Liver (tissue), 9 donors: Measurements from ENCODE around the gene GUCD1. TPM values are rescaled to one million over a fixed set of nuclear protein-coding genes. Genes with fewer than 3 reads are reported as not detected.

Source experiments
- DNase-seq: peaks from one replicate; pipeline ENCODE4 v3.0.0-alpha.2; 2017; ENCODE audit warnings: low spot score
- H3K27ac ChIP-seq, 2 donors: one replicate each; pipeline ENCODE4 v1.7.0; 2013; ENCODE audit warnings: inconsistent platforms in 2 of 2, low read length in 2 of 2, control low read depth in 1 of 2, low read depth in 1 of 2, mild to moderate bottlenecking in 1 of 2
- H3K27me3 ChIP-seq, 4 donors: one replicate each; pipeline versions ENCODE4 v1.6.1 to v1.7.0; 2013; ENCODE audit warnings: low read length in 3 of 4, inconsistent platforms in 1 of 4, mild to moderate bottlenecking in 1 of 4, moderate library complexity in 1 of 4; ENCODE audit not compliant: control insufficient read depth in 4 of 4, insufficient read depth in 4 of 4
- H3K36me3 ChIP-seq, 4 donors: one replicate each; pipeline versions ENCODE4 v1.6.1 to v1.7.0; 2013; ENCODE audit warnings: low read length in 3 of 4, mild to moderate bottlenecking in 3 of 4, low read depth in 1 of 4, moderate library complexity in 1 of 4; ENCODE audit not compliant: control insufficient read depth in 4 of 4, insufficient read depth in 3 of 4
- H3K4me1 ChIP-seq, 4 donors: one replicate each; pipeline versions ENCODE4 v1.6.1 to v1.7.0; 2013; ENCODE audit warnings: low read length in 3 of 4, mild to moderate bottlenecking in 3 of 4, moderate library complexity in 1 of 4; ENCODE audit not compliant: control insufficient read depth in 4 of 4, insufficient read depth in 4 of 4
- H3K4me3 ChIP-seq, 3 donors: one replicate each; pipeline versions ENCODE4 v1.6.1 to v1.7.0; 2013; ENCODE audit warnings: low read length in 3 of 3, control low read depth in 1 of 3, low read depth in 1 of 3, mild to moderate bottlenecking in 1 of 3
- H3K9ac ChIP-seq, 2 donors: one replicate each; pipeline ENCODE4 v1.7.0; 2013; ENCODE audit warnings: low read length in 2 of 2, mild to moderate bottlenecking in 2 of 2, moderate library complexity in 2 of 2, control low read depth in 1 of 2, low read depth in 1 of 2
- H3K9me3 ChIP-seq, 4 donors: one replicate each; pipeline versions ENCODE4 v1.6.1 to v1.7.0; 2013; ENCODE audit warnings: low read length in 3 of 4; ENCODE audit not compliant: control insufficient read depth in 4 of 4
- EGR1 ChIP-seq, 2 donors: IDR thresholded peaks; 2 replicates each; pipeline ENCODE4 v1.6.1; 2016 to 2018; ENCODE audit warnings: antibody characterized with exemption in 2 of 2, low read depth in 2 of 2
- FOXA1 ChIP-seq: IDR thresholded peaks from 2 replicates; pipeline ENCODE4 v1.6.1; 2016; ENCODE audit warnings: antibody characterized with exemption
- FOXA2 ChIP-seq: IDR thresholded peaks from 2 replicates; pipeline ENCODE4 v1.6.1; 2016; ENCODE audit warnings: antibody characterized with exemption
- GABPA ChIP-seq, 2 donors: IDR thresholded peaks in 1 of 2; conservative IDR thresholded peaks in 1 of 2; 2 replicates each; pipeline ENCODE4 v1.6.1; 2016; ENCODE audit warnings: antibody characterized with exemption in 2 of 2, mild to moderate bottlenecking in 1 of 2, moderate library complexity in 1 of 2
- HNF4A ChIP-seq, 2 donors: conservative IDR thresholded peaks; 2 replicates each; pipeline ENCODE4 v1.6.1; 2016; ENCODE audit warnings: antibody characterized with exemption in 2 of 2, mild to moderate bottlenecking in 2 of 2
- HNF4G ChIP-seq: IDR thresholded peaks from 2 replicates; pipeline ENCODE4 v1.6.1; 2016; ENCODE audit warnings: antibody characterized with exemption
- JUND ChIP-seq, 2 donors: IDR thresholded peaks; 2 replicates each; pipeline ENCODE4 v1.6.1; 2016; ENCODE audit warnings: antibody characterized with exemption in 2 of 2
- NR2F2 ChIP-seq: IDR thresholded peaks from 2 replicates; pipeline ENCODE4 v1.6.1; 2016; ENCODE audit warnings: antibody characterized with exemption
- RAD21 ChIP-seq, 2 donors: IDR thresholded peaks; 2 replicates each; pipeline ENCODE4 v1.6.1; 2016; ENCODE audit warnings: antibody characterized with exemption in 2 of 2, mild to moderate bottlenecking in 2 of 2
- RXRA ChIP-seq, 2 donors: IDR thresholded peaks; 2 replicates each; pipeline ENCODE4 v1.6.1; 2017 to 2018; ENCODE audit warnings: antibody characterized with exemption in 2 of 2, mild to moderate bottlenecking in 1 of 2
- SP1 ChIP-seq: IDR thresholded peaks from 2 replicates; pipeline ENCODE4 v1.6.1; 2018; ENCODE audit warnings: antibody characterized with exemption, mild to moderate bottlenecking
- TAF1 ChIP-seq: conservative IDR thresholded peaks from 2 replicates; pipeline ENCODE4 v1.6.1; 2016; ENCODE audit warnings: antibody characterized with exemption, mild to moderate bottlenecking
- YY1 ChIP-seq: IDR thresholded peaks from 2 replicates; pipeline ENCODE4 v1.6.1; 2016; ENCODE audit warnings: antibody characterized with exemption, mild to moderate bottlenecking
- WGBS: extraction: QIAGEN DNeasy Blood & Tissue Kit; methylation state at CpG from one replicate; pipeline ENCODE4 v1.1.7; 2013; 5-methylcytosine and 5-hydroxymethylcytosine counted together
- polyA plus RNA-seq, 2 donors: library from polyadenylated mRNA; stranded (reverse) in 1 of 2; unstranded in 1 of 2; fragments of 200-250 nt in 1 of 2; fragments of >200 nt in 1 of 2; fragmentation: Nextera tagmentation in 1 of 2; extraction: Ambion mirVana in 1 of 2; gene quantifications; one replicate each; pipeline versions ENCODE4 v1.2.1 to v1.2.3, GENCODE V29; 2013 to 2015
- total RNA-seq, 2 donors: library from RNA; depleted of rRNA; stranded (reverse); fragments of >200 nt; gene quantifications; one replicate each; pipeline ENCODE4 v1.2.3, GENCODE V29; 2014
- TF ChIP-seq, protein P1 (sequence below): IDR thresholded peaks from 2 replicates; pipeline ENCODE4 v1.6.1; 2016; ENCODE audit warnings: antibody characterized with exemption
- TF ChIP-seq, protein P2 (sequence below): IDR thresholded peaks from 2 replicates; pipeline ENCODE4 v1.6.1; 2016; ENCODE audit warnings: antibody characterized with exemption
- TF ChIP-seq, protein P3 (sequence below): IDR thresholded peaks from 2 replicates; pipeline ENCODE4 v1.6.1; 2016; ENCODE audit warnings: antibody characterized with exemption, mild to moderate bottlenecking
- TF ChIP-seq, protein P4 (sequence below): IDR thresholded peaks from 2 replicates; pipeline ENCODE4 v1.6.1; 2016; ENCODE audit warnings: antibody characterized with exemption
- TF ChIP-seq, protein P5 (sequence below): fragments of 150-350 bp; IDR thresholded peaks from 2 replicates; pipeline ENCODE4 v1.5.1; 2017; ENCODE audit warnings: improper control_type of control experiment, low read depth, low read length; ENCODE audit not compliant: missing input control
- donor health status: healthy.
- donor health status: healthy.
- donor health status: healthy.
- donor health status: healthy.
- donor health status: healthy.

GUCD1 gene
- total and polyA plus RNA-seq, 4 donors: 118 to 202 (median 179) TPM

DNA sequence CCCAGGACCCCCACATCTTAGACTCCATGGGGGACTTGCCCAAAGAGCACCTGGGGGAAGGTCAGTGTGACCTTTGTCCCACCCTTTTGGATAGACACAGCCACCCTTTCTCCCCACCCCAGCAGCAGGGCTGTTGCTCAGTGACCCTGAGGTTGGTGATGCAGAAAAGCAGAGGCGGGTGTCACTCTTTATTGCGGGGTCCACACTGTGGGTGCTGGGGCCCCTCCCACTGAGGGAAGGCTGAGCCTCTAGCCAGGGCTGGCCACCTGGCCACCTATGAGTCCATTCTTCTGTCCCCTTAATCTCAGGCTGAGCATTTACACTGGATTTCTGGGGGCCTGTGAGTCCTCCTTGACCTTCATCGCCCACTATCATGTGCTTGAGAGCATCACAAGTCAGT is 30.5 kb upstream of the GUCD1 start:
- no peak overlapping the region for H3K9ac ChIP-seq
- no peaks in the 10 kb centered on the region for H3K9me3 ChIP-seq
- H3K27ac ChIP-seq: no peak overlapping the region
- H3K27me3 ChIP-seq: no peaks in the 10 kb centered on the region
- H3K4me3 ChIP-seq: no peak overlapping the region
- H3K36me3 ChIP-seq: peaks cover 0 to 30% (median 6%) of the 10 kb centered on the region in 4 donors
- H3K4me1 ChIP-seq: peaks cover 0 to 16% (median 4%) of the 10 kb centered on the region in 4 donors
- WGBS: 97% methylated on average over 3 of the region's 3 CpGs
- no peak for TF ChIP-seq YY1
- no peak for TF ChIP-seq JUND (IDR thresholded peaks at IDR 0.05)
- TF ChIP-seq HNF4G: no peak
- no peak for TF ChIP-seq EGR1 (IDR thresholded peaks at IDR 0.05; ENCODE audit: low read depth in 2 of 2)
- no peak for TF ChIP-seq HNF4A (conservative IDR thresholded peaks at IDR 0.05)
- TF ChIP-seq FOXA1: no peak
- TF ChIP-seq GABPA (IDR thresholded peaks at IDR 0.05 in 1 of 2, conservative IDR thresholded peaks at IDR 0.05 in 1 of 2): no peak
- TF ChIP-seq SP1: no peak
- TF ChIP-seq, protein P1, sequence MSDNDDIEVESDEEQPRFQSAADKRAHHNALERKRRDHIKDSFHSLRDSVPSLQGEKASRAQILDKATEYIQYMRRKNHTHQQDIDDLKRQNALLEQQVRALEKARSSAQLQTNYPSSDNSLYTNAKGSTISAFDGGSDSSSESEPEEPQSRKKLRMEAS: no peak
- TF ChIP-seq FOXA2: no peak
- TF ChIP-seq, protein P2, sequence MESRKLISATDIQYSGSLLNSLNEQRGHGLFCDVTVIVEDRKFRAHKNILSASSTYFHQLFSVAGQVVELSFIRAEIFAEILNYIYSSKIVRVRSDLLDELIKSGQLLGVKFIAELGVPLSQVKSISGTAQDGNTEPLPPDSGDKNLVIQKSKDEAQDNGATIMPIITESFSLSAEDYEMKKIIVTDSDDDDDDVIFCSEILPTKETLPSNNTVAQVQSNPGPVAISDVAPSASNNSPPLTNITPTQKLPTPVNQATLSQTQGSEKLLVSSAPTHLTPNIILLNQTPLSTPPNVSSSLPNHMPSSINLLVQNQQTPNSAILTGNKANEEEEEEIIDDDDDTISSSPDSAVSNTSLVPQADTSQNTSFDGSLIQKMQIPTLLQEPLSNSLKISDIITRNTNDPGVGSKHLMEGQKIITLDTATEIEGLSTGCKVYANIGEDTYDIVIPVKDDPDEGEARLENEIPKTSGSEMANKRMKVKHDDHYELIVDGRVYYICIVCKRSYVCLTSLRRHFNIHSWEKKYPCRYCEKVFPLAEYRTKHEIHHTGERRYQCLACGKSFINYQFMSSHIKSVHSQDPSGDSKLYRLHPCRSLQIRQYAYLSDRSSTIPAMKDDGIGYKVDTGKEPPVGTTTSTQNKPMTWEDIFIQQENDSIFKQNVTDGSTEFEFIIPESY: no peak
- TF ChIP-seq, protein P3, sequence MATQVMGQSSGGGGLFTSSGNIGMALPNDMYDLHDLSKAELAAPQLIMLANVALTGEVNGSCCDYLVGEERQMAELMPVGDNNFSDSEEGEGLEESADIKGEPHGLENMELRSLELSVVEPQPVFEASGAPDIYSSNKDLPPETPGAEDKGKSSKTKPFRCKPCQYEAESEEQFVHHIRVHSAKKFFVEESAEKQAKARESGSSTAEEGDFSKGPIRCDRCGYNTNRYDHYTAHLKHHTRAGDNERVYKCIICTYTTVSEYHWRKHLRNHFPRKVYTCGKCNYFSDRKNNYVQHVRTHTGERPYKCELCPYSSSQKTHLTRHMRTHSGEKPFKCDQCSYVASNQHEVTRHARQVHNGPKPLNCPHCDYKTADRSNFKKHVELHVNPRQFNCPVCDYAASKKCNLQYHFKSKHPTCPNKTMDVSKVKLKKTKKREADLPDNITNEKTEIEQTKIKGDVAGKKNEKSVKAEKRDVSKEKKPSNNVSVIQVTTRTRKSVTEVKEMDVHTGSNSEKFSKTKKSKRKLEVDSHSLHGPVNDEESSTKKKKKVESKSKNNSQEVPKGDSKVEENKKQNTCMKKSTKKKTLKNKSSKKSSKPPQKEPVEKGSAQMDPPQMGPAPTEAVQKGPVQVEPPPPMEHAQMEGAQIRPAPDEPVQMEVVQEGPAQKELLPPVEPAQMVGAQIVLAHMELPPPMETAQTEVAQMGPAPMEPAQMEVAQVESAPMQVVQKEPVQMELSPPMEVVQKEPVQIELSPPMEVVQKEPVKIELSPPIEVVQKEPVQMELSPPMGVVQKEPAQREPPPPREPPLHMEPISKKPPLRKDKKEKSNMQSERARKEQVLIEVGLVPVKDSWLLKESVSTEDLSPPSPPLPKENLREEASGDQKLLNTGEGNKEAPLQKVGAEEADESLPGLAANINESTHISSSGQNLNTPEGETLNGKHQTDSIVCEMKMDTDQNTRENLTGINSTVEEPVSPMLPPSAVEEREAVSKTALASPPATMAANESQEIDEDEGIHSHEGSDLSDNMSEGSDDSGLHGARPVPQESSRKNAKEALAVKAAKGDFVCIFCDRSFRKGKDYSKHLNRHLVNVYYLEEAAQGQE: no peak
- no peak for TF ChIP-seq RXRA (IDR thresholded peaks at IDR 0.05)
- TF ChIP-seq RAD21 (IDR thresholded peaks at IDR 0.05): no peak
- TF ChIP-seq, protein P4, sequence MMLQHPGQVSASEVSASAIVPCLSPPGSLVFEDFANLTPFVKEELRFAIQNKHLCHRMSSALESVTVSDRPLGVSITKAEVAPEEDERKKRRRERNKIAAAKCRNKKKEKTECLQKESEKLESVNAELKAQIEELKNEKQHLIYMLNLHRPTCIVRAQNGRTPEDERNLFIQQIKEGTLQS: no peak
- TF ChIP-seq NR2F2: no peak
- TF ChIP-seq TAF1: no peak
- TF ChIP-seq, protein P5, sequence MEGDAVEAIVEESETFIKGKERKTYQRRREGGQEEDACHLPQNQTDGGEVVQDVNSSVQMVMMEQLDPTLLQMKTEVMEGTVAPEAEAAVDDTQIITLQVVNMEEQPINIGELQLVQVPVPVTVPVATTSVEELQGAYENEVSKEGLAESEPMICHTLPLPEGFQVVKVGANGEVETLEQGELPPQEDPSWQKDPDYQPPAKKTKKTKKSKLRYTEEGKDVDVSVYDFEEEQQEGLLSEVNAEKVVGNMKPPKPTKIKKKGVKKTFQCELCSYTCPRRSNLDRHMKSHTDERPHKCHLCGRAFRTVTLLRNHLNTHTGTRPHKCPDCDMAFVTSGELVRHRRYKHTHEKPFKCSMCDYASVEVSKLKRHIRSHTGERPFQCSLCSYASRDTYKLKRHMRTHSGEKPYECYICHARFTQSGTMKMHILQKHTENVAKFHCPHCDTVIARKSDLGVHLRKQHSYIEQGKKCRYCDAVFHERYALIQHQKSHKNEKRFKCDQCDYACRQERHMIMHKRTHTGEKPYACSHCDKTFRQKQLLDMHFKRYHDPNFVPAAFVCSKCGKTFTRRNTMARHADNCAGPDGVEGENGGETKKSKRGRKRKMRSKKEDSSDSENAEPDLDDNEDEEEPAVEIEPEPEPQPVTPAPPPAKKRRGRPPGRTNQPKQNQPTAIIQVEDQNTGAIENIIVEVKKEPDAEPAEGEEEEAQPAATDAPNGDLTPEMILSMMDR: no peak
- DNase-seq: no peak
